Activated CD8-positive, alpha-beta memory T cell treated with anti-CD3 and anti-CD28 coated beads for 4 hours (primary cell): ENCODE results near the gene HES1.
"Not testable (repeated sequence)": the region's sequence is repeated elsewhere in the genome, so short reads cannot be mapped to it uniquely, and the experiment has no call there.

ENCODE experiments used
- DNase-seq, 2 donors: peaks; one replicate each; pipeline ENCODE4 v3.0.0-alpha.2; 2020; ENCODE audit warnings: low read depth in 2 of 2

The HES1 gene

GRCh38 chr3:194135806-194136518 is at the start of gene HES1:
Gene HES1 (plus strand): TSS chr3:194136148. CDS start chr3:194136381, 233 bp downstream.
- no peak for DNase-seq

DNA sequence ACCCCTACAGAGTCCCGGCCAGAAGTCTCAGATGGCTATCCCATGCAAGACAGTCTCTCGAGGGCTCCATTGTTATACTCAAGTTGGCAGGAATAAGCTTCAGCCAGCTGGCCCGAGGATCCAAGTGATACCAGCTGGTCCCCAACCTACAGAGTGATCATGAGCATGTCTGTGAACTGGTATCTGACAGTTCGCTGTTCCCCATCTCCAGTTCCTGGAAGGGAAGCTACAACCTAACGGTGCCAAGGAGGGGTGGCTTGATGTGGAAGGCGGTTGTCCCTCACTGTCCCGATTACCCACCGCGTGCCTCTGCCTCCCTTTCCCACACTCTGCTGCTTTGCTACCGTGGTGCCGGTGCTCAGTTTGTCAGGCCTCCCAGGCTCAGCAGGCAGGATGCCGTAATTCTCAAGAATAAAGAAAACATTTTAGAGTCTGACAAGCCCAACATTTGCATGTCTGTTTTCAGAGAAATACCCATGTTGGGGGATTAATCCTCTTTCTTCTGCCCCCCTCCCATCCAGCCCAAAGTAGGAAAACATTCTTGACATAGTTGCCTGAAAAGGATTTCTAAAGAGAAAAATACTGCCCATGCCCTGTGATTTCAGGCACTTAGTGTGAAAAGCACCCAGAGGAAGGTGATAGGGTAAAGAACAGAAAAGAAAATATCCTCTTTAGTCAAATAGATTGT is 49.4 kb upstream of the HES1 start:
- no peak for DNase-seq

GRCh38 chr3:194087280-194087679 is 48.7 kb upstream of the HES1 start:
- no peak for DNase-seq

DNA sequence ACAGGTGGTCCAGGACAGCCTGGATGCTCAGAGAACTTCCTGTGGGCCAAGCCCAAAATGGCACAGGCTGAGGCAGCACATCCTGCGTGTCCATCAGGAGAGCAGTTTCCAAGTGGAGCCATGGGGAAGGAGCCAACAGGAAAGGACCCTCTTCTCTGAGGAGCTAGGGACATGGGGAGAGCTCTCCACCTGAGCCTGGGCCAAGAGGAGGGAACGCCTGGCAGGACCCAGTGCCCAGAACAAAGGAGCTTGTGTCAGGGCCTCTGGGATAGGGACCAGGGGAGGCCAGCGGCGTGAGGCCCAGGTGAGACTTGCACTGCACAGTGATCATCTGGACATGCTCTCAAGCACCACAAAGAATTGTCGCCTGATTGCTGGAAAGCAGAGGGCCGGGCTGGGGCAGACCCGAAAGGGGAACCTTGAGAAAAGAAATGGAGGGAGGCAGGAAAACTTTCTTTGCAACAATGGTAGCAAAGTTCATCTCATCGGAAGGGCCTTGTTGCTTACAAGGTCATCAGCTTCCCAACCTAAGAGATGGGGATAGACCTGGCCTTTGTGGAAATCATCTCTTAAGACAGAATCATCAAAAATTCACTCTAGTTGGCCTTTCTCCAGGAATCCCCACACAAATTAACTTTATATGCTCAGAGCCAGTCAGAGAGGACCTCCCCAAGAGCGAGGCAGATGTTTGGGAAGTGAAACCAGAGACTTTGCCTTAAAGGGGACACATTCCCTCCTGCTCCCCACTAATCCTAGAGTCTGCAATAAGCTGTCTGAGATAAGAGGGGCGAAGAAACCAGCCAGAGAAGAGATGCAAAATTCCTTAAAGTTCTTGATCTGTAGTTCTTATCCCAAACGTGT is 47.7 kb upstream of the HES1 start:
- DNase-seq: no peak

GRCh38 chr3:194089357-194090177 is 46.4 kb upstream of the HES1 start:
- DNase-seq: no peak

DNA sequence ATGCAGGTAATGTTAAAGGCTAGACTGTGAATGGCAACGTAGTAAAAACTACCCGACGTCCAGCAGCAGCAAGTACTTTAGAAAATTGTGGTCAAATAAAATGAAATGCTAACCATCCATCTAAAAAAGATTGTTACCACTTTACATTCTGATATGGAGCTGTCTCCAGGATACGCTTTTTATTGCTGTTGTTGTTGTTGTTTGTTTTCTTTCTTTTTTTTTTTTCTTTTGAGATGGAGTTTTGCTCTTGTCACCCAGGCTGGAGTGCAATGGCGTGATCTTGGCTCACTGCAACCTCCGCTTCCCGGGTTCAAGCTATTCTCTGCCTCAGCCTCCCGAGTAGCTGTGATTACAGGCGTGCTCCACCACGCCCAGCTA is 45.8 kb upstream of the HES1 start:
- DNase-seq: not testable (repeated sequence)

DNA sequence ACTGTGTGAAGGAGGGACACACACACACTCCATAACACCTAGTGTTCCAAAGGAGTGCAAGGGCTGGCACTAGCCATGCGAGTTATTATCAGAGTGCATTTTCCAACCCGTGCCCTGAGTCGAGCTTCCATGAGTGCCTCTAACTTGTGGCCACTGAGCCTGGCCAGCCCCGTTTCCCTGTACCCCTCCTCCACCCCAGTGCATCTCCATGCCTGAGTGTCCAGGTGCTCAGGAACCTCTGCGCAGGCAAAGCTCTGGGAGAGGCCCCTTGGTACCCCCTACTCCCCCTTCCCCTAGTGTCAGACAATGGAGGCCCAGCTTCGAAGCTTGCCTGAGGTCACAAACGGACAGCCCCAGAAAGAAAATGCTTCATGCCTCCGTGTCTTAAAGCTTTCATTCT is 45.2 kb upstream of the HES1 start:
- DNase-seq: no peak

- no peak for DNase-seq
Measured at GRCh38 chr3:194091141-194091540, 44.8 kb upstream of the HES1 start.

- not testable (repeated sequence) for DNase-seq
Measured at GRCh38 chr3:194091897-194092296, 44.1 kb upstream of the HES1 start.

- DNase-seq: no peak
Measured at GRCh38 chr3:194092881-194093301, 43.1 kb upstream of the HES1 start.

DNA sequence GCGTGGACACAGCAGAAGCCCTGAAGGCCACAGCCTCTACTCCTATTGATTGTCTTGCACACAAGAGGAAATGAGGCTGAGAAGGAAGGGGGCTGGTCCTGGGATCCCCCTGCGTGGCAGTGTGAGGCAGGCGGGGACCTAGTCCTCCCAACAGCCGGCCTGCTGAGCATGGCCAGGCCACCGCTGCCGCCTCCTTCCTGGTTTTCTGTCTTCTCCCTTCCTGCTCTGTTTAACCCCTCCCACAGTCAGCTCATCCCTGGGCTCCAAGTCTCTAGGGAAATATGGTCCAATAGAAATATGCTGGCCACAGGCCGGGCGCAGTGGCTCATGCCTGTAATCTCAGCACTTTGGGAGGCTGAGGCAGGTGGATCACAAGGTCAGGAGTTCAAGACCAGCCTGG is 42.1 kb upstream of the HES1 start:
- no peak for DNase-seq

GRCh38 chr3:194095464-194095863 is 40.5 kb upstream of the HES1 start:
- no peak for DNase-seq

GRCh38 chr3:194095902-194096301 is 40.0 kb upstream of the HES1 start:
- no peak for DNase-seq

DNA sequence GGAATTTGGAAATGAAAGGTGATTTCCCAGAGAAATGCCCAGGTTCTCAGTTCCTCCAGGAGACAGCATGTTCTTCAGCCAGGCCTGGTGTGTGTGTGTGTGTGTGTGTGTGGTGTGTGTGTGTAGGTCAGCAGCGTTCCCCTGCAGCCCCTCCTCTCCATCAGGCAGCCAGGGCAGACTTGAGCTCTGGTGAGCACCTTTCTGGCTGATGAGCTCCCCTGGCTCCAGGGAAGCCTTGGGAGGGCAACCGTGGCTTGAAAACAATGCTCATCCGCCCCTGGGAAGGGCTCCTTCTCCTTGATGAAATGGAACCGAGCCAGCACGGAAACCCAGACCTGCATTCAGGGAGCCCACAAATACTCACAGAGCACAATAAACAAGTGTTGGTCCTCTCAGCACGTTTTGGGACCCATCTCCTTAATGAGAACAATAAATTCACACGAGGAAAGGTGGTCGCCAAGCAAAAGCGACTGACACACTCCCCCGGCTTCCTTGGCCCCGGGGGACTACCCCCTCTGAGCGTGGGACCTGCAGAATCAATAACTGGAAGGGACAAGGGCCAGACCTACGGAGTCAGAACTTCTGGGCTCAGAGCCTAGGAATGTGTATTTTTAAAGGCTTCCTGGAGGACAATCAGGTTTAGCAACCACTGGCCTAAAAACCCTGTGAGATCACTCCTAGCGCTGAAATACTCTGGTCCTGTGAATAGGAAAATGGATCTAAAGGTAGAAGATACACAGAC is 38.6 kb upstream of the HES1 start:
- DNase-seq: no peak

DNA sequence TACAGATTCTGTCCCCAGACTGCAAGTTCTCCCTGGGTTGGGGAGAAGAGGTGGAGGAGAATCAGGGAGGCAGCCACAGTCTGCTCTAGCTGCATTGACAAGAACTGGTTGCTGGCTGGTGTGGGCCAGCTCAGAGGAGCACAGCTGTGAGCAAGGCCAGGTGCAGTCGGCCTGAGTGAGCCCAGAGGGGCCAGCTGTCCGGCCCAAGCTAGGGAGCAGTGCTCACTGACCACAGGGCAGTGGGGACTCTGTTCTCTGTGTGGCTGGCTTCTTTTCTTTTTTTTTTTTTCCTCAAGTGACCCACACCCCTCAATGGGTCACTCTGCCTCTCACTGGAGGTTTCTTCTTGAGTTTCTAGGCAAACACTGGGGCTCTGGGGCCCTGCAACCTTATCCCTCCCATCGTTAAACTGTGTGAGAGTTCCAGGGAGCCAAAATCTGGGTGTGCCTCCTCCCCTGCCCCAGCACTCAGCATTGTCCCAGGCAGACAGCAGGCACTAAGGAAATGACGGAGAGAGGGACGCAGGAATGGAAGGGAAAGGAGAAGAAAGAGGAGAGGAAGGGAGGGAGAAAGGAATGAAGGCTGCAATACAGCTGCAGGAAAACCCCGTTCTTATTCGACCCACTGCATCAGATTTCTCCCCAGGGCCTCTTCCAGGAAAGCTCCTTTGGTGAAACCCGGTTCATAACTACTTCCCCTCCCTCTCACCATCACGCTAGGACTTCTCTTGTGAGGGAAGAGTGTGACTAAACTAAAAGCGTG is 37.7 kb upstream of the HES1 start:
- no peak for DNase-seq

DNA sequence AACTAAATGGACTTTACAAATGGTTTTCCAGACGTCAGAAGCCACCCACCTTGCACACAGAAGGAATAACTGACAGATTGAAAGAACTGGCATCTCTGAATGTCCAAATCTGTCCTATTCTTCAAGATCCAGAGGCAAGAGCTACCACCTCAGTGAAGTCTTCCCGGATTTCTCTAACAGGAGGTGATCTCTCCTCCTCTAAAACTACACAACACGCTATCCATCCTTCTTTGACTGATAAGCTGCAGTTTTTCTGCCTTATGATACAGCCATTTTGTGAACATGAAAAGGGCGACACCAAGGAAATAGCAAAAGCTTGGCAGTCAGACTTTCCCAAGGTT is 37.1 kb upstream of the HES1 start:
- DNase-seq: no peak

GRCh38 chr3:194099215-194099614 is 36.7 kb upstream of the HES1 start:
- no peak for DNase-seq

DNA sequence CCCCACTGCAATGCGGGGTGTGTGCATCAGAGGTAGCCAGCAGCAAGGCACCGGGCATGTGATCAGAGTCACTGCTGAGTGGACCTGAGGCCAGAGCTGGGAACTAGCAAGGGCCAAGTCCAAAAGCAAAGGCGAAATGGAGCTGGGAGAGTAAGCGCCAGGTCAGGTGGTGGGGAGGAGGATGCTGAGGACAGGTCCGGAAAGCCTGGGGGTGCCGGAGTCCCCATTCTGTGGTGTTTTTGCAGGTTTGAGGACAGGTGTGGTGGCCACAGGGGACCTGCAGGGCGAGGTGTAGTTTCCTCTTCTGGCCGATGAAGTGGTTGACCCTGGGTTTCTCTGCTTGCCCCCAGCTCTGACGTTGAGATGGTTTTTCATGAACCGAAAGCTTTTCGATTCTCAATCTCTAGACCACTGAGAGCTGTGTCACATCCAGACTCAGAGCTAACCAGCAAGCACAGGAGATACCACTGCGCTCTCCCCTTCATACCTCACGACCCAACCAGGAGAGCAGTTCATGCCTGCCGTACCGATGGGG is 35.0 kb upstream of the HES1 start:
- no peak for DNase-seq

- no peak for DNase-seq
Measured at GRCh38 chr3:194101592-194102432, 34.1 kb upstream of the HES1 start.
